HG03432 (cell line): Measurements from ENCODE around the gene FHIT.

Experiments
- ATAC-seq: cut with Tn5 transposase; IDR thresholded peaks from one replicate; pipeline ENCODE4 v1.9.1; 2021; ENCODE audit warnings: mild to moderate bottlenecking, moderate library complexity; ENCODE audit not compliant: unreplicated experiment

Gene FHIT

GRCh38 chr3:60316121-60316797 is 935.0 kb downstream of the FHIT start:
- ATAC-seq, result no peak

- ATAC-seq, result no peak
Measured at GRCh38 chr3:60313951-60314461, 937.2 kb downstream of the FHIT start.

- ATAC-seq, result no peak
Measured at GRCh38 chr3:60313231-60313798, 937.9 kb downstream of the FHIT start.

- ATAC-seq, result no peak
Measured at GRCh38 chr3:60309539-60310268, 941.5 kb downstream of the FHIT start.

- ATAC-seq, result no peak
Measured at GRCh38 chr3:60308808-60309207, 942.4 kb downstream of the FHIT start.

GRCh38 chr3:60307562-60308199 is 943.6 kb downstream of the FHIT start:
- no peak for ATAC-seq

GRCh38 chr3:60304112-60304511 is 947.1 kb downstream of the FHIT start:
- ATAC-seq, result no peak

GRCh38 chr3:60303160-60303559 is 948.1 kb downstream of the FHIT start:
- ATAC-seq, result no peak

- ATAC-seq, result no peak
Measured at GRCh38 chr3:60301142-60301541, 950.1 kb downstream of the FHIT start.

- ATAC-seq, result no peak
Measured at GRCh38 chr3:60298141-60298540, 953.1 kb downstream of the FHIT start.

GRCh38 chr3:60294181-60294580 is 957.1 kb downstream of the FHIT start:
- ATAC-seq, result no peak

GRCh38 chr3:60291115-60291514 is 960.1 kb downstream of the FHIT start:
- ATAC-seq, result no peak

GRCh38 chr3:60290122-60290492 is 961.1 kb downstream of the FHIT start:
- ATAC-seq, result no peak

GRCh38 chr3:60289341-60290121 is 961.7 kb downstream of the FHIT start:
- no peak for ATAC-seq

GRCh38 chr3:60282866-60283265 is 968.4 kb downstream of the FHIT start:
- no peak for ATAC-seq

GRCh38 chr3:60281970-60282369 is 969.3 kb downstream of the FHIT start:
- ATAC-seq, result no peak

- no peak for ATAC-seq
Measured at GRCh38 chr3:60277361-60277800, 973.9 kb downstream of the FHIT start.

GRCh38 chr3:60276615-60277014 is 974.6 kb downstream of the FHIT start:
- no peak for ATAC-seq

GRCh38 chr3:60274646-60275045 is 976.6 kb downstream of the FHIT start:
- no peak for ATAC-seq

- ATAC-seq, result no peak
Measured at GRCh38 chr3:60274098-60274497, 977.2 kb downstream of the FHIT start.

GRCh38 chr3:60269829-60270266 is 981.4 kb downstream of the FHIT start:
- no peak for ATAC-seq
